ENCODE measurements around the gene LRRC1.

DNA sequence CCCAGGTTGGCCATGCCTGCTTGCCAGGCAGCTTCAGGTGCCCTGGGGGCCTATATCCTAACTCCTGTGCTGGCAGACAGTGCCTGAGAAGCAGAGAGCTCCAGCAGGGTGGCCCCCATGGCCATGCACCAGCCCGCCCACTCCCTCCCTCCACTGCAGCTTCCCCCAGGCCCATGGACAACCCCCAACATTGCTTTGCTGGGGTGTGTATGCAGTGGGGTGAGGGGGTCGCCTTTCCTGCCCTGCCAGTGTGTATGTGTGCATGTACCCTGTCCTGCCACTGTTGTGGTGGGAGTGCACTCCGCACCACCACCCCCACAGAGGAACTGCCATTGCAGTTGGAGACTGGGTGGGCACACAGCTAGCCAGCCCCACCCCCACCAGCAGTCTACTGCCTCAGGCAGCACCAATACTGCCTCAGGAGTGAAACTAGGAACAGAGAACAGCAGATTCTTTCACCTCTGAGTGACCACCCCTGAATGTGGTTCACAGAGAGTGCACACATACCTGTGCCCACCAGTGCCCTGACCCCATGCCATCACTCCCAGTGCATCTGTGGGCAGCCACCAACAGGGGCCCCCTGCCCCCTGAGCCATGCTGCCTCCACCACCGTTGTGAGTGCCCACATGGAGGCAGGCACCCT, 151.1 kb downstream of the LRRC1 start:
- TF ChIP-seq, protein P1, sequence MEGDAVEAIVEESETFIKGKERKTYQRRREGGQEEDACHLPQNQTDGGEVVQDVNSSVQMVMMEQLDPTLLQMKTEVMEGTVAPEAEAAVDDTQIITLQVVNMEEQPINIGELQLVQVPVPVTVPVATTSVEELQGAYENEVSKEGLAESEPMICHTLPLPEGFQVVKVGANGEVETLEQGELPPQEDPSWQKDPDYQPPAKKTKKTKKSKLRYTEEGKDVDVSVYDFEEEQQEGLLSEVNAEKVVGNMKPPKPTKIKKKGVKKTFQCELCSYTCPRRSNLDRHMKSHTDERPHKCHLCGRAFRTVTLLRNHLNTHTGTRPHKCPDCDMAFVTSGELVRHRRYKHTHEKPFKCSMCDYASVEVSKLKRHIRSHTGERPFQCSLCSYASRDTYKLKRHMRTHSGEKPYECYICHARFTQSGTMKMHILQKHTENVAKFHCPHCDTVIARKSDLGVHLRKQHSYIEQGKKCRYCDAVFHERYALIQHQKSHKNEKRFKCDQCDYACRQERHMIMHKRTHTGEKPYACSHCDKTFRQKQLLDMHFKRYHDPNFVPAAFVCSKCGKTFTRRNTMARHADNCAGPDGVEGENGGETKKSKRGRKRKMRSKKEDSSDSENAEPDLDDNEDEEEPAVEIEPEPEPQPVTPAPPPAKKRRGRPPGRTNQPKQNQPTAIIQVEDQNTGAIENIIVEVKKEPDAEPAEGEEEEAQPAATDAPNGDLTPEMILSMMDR (IDR thresholded peaks at IDR 0.05): no peak
- no peak for TF ChIP-seq EZH2 (IDR thresholded peaks at IDR 0.05; ENCODE audit: borderline replicate concordance, insufficient read depth, low read depth, low read length, poor library complexity, severe bottlenecking)
